SH-SY5Y (cell line): ENCODE data around the gene TMEM25.

ENCODE experiments used
- GATA2 ChIP-seq: IDR thresholded peaks from 2 replicates; pipeline ENCODE4 v1.6.1; 2011; ENCODE audit warnings: mild to moderate bottlenecking, low read depth, low read length
- GATA3 ChIP-seq: IDR thresholded peaks from 2 replicates; pipeline ENCODE4 v1.6.1; 2011; ENCODE audit warnings: low read depth, mild to moderate bottlenecking, low read length, moderate library complexity

TMEM25 gene

GRCh38 chr11:118530683-118531596 is at the start of gene TMEM25:
Gene TMEM25 (plus strand): TSS chr11:118531192. CDS start chr11:118531802, 610 bp downstream.
- TF ChIP-seq GATA2 (no peak), GATA3 (no peak)

GRCh38 chr11:118484405-118484804 is 46.6 kb upstream of the TMEM25 start:
- TF ChIP-seq GATA3 = no peak
- no peak for TF ChIP-seq GATA2

- no peak for TF ChIP-seq GATA3
Observed at GRCh38 chr11:118485273-118485672, 45.7 kb upstream of the TMEM25 start.

- TF ChIP-seq GATA2 (no peak), GATA3 (no peak)
Observed at GRCh38 chr11:118488480-118489109, 42.4 kb upstream of the TMEM25 start.

GRCh38 chr11:118491041-118491440 is 40.0 kb upstream of the TMEM25 start:
- no peak for TF ChIP-seq GATA2
- no peak for TF ChIP-seq GATA3

- TF ChIP-seq GATA2 (no peak), GATA3 (no peak)
Observed at GRCh38 chr11:118497831-118498230, 33.2 kb upstream of the TMEM25 start.

- TF ChIP-seq GATA2 = no peak
- TF ChIP-seq GATA3 = no peak
Observed at GRCh38 chr11:118503216-118503615, 27.8 kb upstream of the TMEM25 start.

- TF ChIP-seq GATA2 (no peak), GATA3 (no peak)
Observed at GRCh38 chr11:118511601-118512000, 19.4 kb upstream of the TMEM25 start.

GRCh38 chr11:118514103-118514502 is 16.9 kb upstream of the TMEM25 start:
- TF ChIP-seq GATA3 = no peak
- no peak for TF ChIP-seq GATA2

- TF ChIP-seq GATA3 (no peak), GATA2 (no peak)
Observed at GRCh38 chr11:118519549-118519948, 11.4 kb upstream of the TMEM25 start.

- TF ChIP-seq GATA3 = no peak
- no peak for TF ChIP-seq GATA2
Observed at GRCh38 chr11:118521892-118522311, 9.1 kb upstream of the TMEM25 start.

- no peak for TF ChIP-seq GATA3
- TF ChIP-seq GATA2 = no peak
Observed at GRCh38 chr11:118522571-118523072, 8.4 kb upstream of the TMEM25 start.

- no peak for TF ChIP-seq GATA3
- TF ChIP-seq GATA2 = no peak
Observed at GRCh38 chr11:118524356-118524755, 6.6 kb upstream of the TMEM25 start.

- TF ChIP-seq GATA2 (no peak), GATA3 (no peak)
Observed at GRCh38 chr11:118524757-118525470, 6.1 kb upstream of the TMEM25 start.
